ENCODE measurements around the gene ANKRD40. TPM values are rescaled to one million over a fixed set of nuclear protein-coding genes. Genes with fewer than 3 reads are reported as not detected.
"Not testable (repeated sequence)": the region's sequence is repeated elsewhere in the genome, so short reads cannot be mapped to it uniquely, and the experiment has no call there.

The ANKRD40 gene
- total and polyA plus RNA-seq, 9 donors = 31.8 to 43.2 (median 37.1) TPM

DNA sequence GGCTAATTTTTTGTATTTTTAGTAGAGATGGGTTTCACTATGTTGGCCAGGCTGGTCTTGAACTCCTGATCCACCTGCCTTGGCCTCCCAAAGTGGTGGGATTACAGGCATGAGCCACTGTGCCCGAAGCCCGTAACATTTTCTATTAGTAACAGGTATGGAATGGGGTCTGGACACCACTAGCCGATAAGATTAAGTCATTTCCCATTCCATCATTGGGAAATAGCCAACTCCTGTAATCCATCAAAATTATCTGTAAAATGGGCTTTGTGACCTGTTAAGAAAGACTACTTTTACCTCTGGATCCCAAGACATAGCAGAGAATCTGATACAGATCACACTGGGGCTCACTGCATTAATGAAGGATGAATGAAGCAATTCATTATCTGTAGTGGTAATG lies 7.8 kb upstream of the ANKRD40 start:
- no peaks in the 10 kb centered on the region for H3K36me3 ChIP-seq (ENCODE audit: control insufficient read depth, insufficient read depth, low read length)
- WGBS (ENCODE audit: insufficient coverage) = no CpG with 5 or more reads among the region's 3 CpGs
- no peak overlapping the region for H3K4me3 ChIP-seq (ENCODE audit: low read length)
- no peak overlapping the region for H3K27ac ChIP-seq (ENCODE audit: low read length)
- no peaks in the 10 kb centered on the region for H3K27me3 ChIP-seq (ENCODE audit: control insufficient read depth, insufficient read depth, low read length)
- peaks cover 5% of the 10 kb centered on the region for H3K4me1 ChIP-seq (ENCODE audit: control insufficient read depth, insufficient read depth, low read length)
- DNase-seq = no peak
- no peaks in the 10 kb centered on the region for H3K9me3 ChIP-seq (replicated peaks; ENCODE audit: control insufficient read depth, low read depth, low read length)

DNA sequence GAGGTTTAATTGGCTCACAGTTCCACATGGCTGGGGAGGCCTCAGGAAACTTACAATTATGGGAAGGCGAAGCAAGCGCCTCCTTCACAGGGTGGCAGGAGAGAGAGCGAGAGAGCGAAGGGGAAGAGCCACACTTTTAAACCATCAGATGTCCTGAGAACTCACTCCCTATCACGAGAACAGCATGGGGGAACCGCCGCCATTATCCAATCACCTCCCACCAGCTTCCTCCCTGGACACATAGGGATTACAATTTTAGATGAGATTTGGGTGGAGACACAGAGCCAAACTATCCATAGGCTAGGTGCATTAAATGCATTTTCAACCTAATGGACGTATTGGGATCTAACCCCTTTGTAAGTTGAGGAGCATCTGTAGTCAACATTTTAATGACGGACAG lies 4.9 kb upstream of the ANKRD40 start:
- 66% methylated on average over 5 of the region's 9 CpGs for WGBS (ENCODE audit: insufficient coverage)

DNA sequence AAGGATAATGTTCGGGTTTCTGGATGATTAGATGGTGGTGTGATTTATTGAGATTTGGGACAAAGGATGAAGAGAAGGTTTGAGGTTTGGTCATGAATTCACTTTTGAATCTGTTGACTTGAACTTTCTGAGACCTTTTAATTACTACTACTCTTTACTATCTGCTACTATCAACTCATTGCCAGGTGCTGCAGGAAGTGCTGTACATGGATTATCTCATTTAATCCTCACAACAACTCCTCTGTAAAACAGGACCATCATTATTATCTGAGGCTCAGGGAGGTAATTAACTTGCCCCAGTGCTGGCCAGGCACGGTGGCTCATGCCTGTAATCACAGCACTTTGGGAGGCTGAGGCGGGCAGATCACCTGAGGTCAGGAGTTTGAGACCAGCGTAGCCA lies 2.9 kb upstream of the ANKRD40 start:
- Histone ChIP-seq H3K4me1 (ENCODE audit: control insufficient read depth, insufficient read depth, low read length) (peaks cover 21% of the 10 kb centered on the region), H3K36me3 (ENCODE audit: control insufficient read depth, insufficient read depth, low read length) (peaks cover 4% of the 10 kb centered on the region), H3K9me3 (replicated peaks; ENCODE audit: control insufficient read depth, low read depth, low read length) (no peaks in the 10 kb centered on the region), H3K27ac (ENCODE audit: low read length) (no peak overlapping the region), H3K4me3 (ENCODE audit: low read length) (no peak overlapping the region), H3K27me3 (ENCODE audit: control insufficient read depth, insufficient read depth, low read length) (no peaks in the 10 kb centered on the region)
- WGBS (ENCODE audit: insufficient coverage) = 100% methylated on average over 2 of the region's 4 CpGs
- DNase-seq = no peak

More for the DNA sequence above, 4.9 kb upstream of the ANKRD40 start:
- DNase-seq = no peak
- Histone ChIP-seq H3K9me3 (replicated peaks; ENCODE audit: control insufficient read depth, low read depth, low read length) (no peaks in the 10 kb centered on the region), H3K27me3 (ENCODE audit: control insufficient read depth, insufficient read depth, low read length) (no peaks in the 10 kb centered on the region), H3K27ac (ENCODE audit: low read length) (no peak overlapping the region), H3K4me3 (ENCODE audit: low read length) (no peak overlapping the region), H3K4me1 (ENCODE audit: control insufficient read depth, insufficient read depth, low read length) (peaks cover 12% of the 10 kb centered on the region), H3K36me3 (ENCODE audit: control insufficient read depth, insufficient read depth, low read length) (no peaks in the 10 kb centered on the region)

DNA sequence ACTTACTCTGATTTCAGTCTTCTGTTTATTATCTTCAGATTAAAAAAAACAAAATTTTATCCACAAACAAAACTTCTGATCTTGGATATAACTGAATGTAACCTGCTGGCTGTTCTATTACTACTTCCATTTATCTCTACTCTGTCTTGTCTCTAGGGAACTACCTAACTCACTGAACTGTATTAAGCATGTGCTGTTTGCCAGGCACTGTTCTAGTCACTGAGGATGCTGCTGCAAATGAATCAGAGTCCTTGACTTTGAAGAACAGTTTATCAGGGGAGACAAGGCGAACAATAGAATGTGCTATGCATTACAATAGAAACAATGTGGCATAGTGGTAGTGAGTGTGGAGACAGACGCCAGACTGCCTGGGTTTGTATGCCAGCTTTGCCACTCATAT lies 2.3 kb upstream of the ANKRD40 start:
- no peaks in the 10 kb centered on the region for H3K9me3 ChIP-seq (replicated peaks; ENCODE audit: control insufficient read depth, low read depth, low read length)
- no peaks in the 10 kb centered on the region for H3K27me3 ChIP-seq (ENCODE audit: control insufficient read depth, insufficient read depth, low read length)
- DNase-seq = no peak
- H3K36me3 ChIP-seq (ENCODE audit: control insufficient read depth, insufficient read depth, low read length) = peaks cover 10% of the 10 kb centered on the region
- H3K27ac ChIP-seq (ENCODE audit: low read length) = no peak overlapping the region
- H3K4me1 ChIP-seq (ENCODE audit: control insufficient read depth, insufficient read depth, low read length) = peaks cover 24% of the 10 kb centered on the region
- H3K4me3 ChIP-seq (ENCODE audit: low read length) = no peak overlapping the region
- 100% methylated on average over 1 of the region's 2 CpGs for WGBS (ENCODE audit: insufficient coverage)

DNA sequence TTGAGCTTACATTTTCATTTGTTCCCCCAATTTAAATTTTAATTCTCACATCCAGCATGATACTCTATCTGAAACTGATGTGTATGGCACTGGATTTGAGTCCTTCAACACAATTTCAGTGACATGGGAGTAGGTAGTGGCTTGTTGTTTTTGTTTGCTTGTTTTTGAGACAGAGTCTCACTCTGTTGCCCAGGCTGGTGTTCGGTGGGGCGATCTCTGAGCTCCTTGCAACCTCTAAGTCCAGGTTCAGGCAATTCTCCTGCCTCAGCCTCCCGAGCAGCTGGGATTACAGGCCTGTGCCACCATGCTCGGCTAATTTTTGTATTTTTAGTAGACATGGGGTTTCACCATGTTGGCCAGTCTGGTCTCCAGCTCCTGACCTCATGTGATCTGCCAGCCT lies 1.3 kb upstream of the ANKRD40 start:
- 86% methylated on average over 3 of the region's 4 CpGs for WGBS (ENCODE audit: insufficient coverage)

DNA sequence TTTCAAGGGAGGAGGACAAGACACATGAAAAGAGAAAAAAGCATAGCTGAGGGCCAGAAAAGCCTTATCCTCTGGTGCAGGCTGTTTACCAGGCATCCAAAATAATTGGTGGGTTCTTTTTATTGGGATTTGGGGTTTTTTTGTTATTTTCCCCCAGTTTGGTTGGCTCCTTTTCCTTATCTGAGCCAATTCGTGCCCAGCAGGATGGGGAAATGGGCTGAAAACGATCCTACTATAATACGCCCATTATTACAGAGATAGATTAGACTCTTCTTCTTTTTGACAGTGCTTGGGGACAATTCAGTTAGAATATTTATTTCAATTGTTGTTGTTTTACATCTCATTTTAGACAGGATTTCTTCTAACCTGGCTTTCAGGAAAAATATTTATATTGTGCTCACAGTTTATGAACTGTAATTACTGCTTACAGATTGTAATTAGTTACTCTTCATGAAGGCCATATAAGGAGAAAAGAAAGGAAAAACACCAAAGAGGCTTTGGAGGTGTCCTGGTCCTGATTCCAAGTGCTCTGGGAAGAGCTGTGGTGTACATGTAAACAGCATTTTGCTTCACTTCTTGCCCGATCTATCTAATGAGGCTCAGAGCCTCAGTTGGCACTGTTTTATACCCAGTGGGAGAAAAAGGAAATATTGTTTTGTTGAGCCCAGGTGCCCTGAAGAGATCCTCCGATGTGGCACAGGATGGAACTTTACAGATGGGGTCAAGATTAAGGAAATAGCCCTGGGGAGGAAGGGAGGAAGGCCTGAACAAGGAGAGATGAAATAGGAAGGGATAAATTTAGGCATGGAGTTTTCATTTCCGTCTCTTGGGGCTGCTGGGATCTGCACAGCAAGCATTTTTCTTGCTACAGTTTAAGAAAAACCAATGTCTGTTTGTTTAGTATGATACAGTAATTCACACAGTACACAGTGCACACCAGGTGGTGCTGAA lies 611 bp upstream of the ANKRD40 start:
- H3K4me1 ChIP-seq (ENCODE audit: control insufficient read depth, insufficient read depth, low read length) = peaks cover 26% of the 10 kb centered on the region
- WGBS (ENCODE audit: insufficient coverage) = 14% methylated on average over 1 of the region's 6 CpGs
- peak; percentile 87 for DNase-seq

More for the DNA sequence above, 1.3 kb upstream of the ANKRD40 start:
- Histone ChIP-seq H3K27ac (ENCODE audit: low read length) (peak overlapping the region; percentile 99), H3K4me1 (ENCODE audit: control insufficient read depth, insufficient read depth, low read length) (peaks cover 24% of the 10 kb centered on the region), H3K36me3 (ENCODE audit: control insufficient read depth, insufficient read depth, low read length) (peaks cover 18% of the 10 kb centered on the region)
- not testable (repeated sequence) for H3K27me3 ChIP-seq (ENCODE audit: control insufficient read depth, insufficient read depth, low read length); H3K9me3 ChIP-seq (replicated peaks; ENCODE audit: control insufficient read depth, low read depth, low read length); H3K4me3 ChIP-seq (ENCODE audit: low read length); DNase-seq

DNA sequence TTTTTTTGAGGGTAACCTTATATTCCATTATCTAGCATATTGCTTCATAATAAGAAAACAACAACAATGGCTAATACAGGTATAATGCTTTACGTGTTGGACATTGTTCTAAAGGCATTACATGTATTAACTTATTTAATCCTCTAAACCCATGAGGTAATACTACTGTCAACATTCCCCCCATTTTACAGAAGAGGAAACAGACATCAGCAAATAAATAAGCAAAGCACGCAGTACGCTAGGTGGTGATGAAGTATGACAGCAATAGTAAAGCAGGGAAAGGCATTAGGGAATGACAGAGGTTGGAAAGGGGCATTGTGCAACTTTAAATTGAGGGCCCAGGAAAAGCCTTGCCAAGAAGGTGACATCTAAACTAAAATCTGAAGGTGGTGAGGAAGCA lies 4.6 kb downstream of the ANKRD40 start:
- Histone ChIP-seq H3K4me1 (ENCODE audit: control insufficient read depth, insufficient read depth, low read length) (peaks cover 14% of the 10 kb centered on the region), H3K9me3 (replicated peaks; ENCODE audit: control insufficient read depth, low read depth, low read length) (no peaks in the 10 kb centered on the region), H3K27ac (ENCODE audit: low read length) (no peak overlapping the region), H3K36me3 (ENCODE audit: control insufficient read depth, insufficient read depth, low read length) (peaks cover 42% of the 10 kb centered on the region), H3K27me3 (ENCODE audit: control insufficient read depth, insufficient read depth, low read length) (no peaks in the 10 kb centered on the region), H3K4me3 (ENCODE audit: low read length) (no peak overlapping the region)
- WGBS (ENCODE audit: insufficient coverage) = 100% methylated on average over 1 of the region's 3 CpGs
- DNase-seq = no peak

More for the DNA sequence above, 611 bp upstream of the ANKRD40 start:
- peaks cover 25% of the 10 kb centered on the region for H3K36me3 ChIP-seq (ENCODE audit: control insufficient read depth, insufficient read depth, low read length)
- H3K9me3 ChIP-seq (replicated peaks; ENCODE audit: control insufficient read depth, low read depth, low read length) = no peaks in the 10 kb centered on the region
- H3K4me3 ChIP-seq (ENCODE audit: low read length) = peak overlapping the region; percentile 75
- H3K27ac ChIP-seq (ENCODE audit: low read length) = peak overlapping the region; percentile 99
- H3K27me3 ChIP-seq (ENCODE audit: control insufficient read depth, insufficient read depth, low read length) = no peaks in the 10 kb centered on the region

DNA sequence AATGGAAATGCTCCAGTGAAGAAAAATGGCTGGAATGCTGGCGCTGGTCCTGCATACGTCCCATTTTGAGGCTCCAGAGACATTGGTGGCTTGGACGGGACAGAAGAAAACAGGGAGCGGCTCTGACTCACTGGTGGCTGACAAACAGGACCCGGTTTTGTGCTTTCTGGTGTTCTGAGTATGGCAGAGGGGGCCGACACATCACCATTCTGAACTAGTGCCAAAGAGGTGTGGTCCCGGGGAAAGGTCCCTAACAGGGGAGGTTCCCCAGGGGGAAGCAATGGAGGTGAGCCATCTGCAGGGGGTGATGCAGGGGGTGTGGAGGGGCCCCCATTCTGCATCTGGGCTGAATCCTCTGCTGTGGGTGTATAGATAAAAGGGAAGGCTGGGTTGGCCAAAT lies 8.3 kb downstream of the ANKRD40 start:
- Histone ChIP-seq H3K4me1 (ENCODE audit: control insufficient read depth, insufficient read depth, low read length) (peaks cover 2% of the 10 kb centered on the region), H3K4me3 (ENCODE audit: low read length) (no peak overlapping the region), H3K36me3 (ENCODE audit: control insufficient read depth, insufficient read depth, low read length) (peaks cover 53% of the 10 kb centered on the region), H3K27ac (ENCODE audit: low read length) (no peak overlapping the region), H3K9me3 (replicated peaks; ENCODE audit: control insufficient read depth, low read depth, low read length) (no peaks in the 10 kb centered on the region), H3K27me3 (ENCODE audit: control insufficient read depth, insufficient read depth, low read length) (no peaks in the 10 kb centered on the region)
- DNase-seq = no peak
- WGBS (ENCODE audit: insufficient coverage) = 51% methylated on average over 6 of the region's 7 CpGs

DNA sequence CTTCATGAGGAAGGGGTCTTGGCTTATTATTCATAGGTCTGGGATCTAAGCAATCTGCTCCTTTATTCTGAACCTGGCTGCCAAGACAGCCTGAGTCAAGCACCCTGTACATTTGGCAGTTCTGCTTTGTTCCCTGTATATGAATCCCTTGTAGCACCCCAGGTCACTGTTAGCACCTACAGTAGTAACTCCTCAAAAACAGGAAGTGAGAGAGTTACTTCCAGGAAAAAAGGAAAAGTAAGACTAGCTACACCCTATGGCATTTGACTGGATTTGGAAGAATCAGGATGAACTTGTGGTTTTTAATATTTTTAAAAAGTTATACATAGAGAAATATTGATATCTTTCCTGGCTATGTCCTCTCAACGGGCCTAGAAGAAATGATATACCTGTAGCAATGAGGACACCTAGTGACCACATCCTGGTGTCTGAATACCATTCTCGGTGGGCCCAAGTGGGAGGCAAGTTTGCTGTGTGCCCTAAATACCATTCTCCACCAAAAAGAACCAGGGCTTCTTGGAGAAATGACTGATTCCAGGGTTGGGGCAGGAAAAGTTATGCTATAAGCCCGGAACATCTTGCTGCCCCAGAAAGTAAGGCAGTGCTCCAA lies 9.9 kb downstream of the ANKRD40 start:
- H3K27ac ChIP-seq (ENCODE audit: low read length) = no peak overlapping the region
- WGBS (ENCODE audit: insufficient coverage) = no CpG with 5 or more reads among the region's 3 CpGs
- no peaks in the 10 kb centered on the region for H3K27me3 ChIP-seq (ENCODE audit: control insufficient read depth, insufficient read depth, low read length)
- H3K36me3 ChIP-seq (ENCODE audit: control insufficient read depth, insufficient read depth, low read length) = peaks cover 52% of the 10 kb centered on the region
- H3K9me3 ChIP-seq (replicated peaks; ENCODE audit: control insufficient read depth, low read depth, low read length) = no peaks in the 10 kb centered on the region
- no peaks in the 10 kb centered on the region for H3K4me1 ChIP-seq (ENCODE audit: control insufficient read depth, insufficient read depth, low read length)
- DNase-seq = no peak
- no peak overlapping the region for H3K4me3 ChIP-seq (ENCODE audit: low read length)

DNA sequence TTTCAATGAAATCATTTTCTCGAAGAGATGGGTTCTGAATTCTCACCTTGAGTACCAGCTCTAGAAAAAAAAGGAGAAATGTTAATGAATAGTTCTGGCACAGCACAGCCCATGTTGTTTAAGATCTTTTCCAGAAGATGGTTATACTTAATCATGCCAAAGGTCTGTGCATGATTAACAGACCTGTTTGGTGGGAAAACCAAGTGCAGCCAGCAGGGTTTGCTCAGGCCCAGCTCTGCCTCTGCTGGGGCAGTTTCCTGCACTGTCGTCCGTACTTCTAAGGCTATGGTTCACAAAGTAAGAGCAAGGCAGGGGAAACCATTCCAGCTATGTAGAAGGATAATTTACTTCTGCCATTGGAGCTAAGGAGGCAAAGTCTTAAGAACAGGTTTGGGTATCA lies 10.7 kb downstream of the ANKRD40 start:
- H3K4me3 ChIP-seq (ENCODE audit: low read length) = no peak overlapping the region
- H3K4me1 ChIP-seq (ENCODE audit: control insufficient read depth, insufficient read depth, low read length) = no peaks in the 10 kb centered on the region
- peaks cover 57% of the 10 kb centered on the region for H3K36me3 ChIP-seq (ENCODE audit: control insufficient read depth, insufficient read depth, low read length)
- no peak for DNase-seq
- WGBS (ENCODE audit: insufficient coverage) = 93% methylated on average over 2 of the region's 3 CpGs
- no peak overlapping the region for H3K27ac ChIP-seq (ENCODE audit: low read length)
- no peaks in the 10 kb centered on the region for H3K9me3 ChIP-seq (replicated peaks; ENCODE audit: control insufficient read depth, low read depth, low read length)
- H3K27me3 ChIP-seq (ENCODE audit: control insufficient read depth, insufficient read depth, low read length) = no peaks in the 10 kb centered on the region

Measured in muscle of leg (tissue), 11 donors.